Stimulated activated CD4-positive, alpha-beta T cell treated with anti-CD3 and anti-CD28 coated beads, TNF-alpha, amount 100 ng/mL, for 48 hours (primary cell): ENCODE measurements around the gene REXO1.
"Not testable (repeated sequence)": the region's sequence is repeated elsewhere in the genome, so short reads cannot be mapped to it uniquely, and the experiment has no call there.

ENCODE experiments used
- DNase-seq, 3 donors: peaks; one replicate each; pipeline ENCODE4 v3.0.0-alpha.2; 2020; ENCODE audit warnings: low read depth in 3 of 3

The REXO1 gene

DNA sequence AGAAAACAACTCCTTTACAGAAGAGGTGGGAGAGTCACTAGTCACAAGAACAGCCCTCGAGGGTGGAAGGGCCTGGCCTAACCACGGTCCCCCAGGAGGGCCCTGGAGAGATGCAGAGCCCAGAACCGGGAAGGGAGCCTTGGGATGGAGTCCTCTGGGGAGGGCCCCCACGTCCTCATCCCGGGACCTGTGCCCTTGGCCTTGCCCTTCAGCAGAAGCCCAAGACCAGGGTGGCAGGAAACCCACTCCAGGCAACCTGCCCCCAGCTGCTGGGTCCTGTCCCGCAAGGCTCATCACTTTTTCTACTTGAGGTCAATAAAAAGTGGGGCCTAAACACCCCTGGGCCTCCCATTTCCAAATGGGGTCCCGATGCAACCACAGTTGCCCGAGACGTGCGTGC is 33.9 kb downstream of the REXO1 start:
- no peak for DNase-seq

DNA sequence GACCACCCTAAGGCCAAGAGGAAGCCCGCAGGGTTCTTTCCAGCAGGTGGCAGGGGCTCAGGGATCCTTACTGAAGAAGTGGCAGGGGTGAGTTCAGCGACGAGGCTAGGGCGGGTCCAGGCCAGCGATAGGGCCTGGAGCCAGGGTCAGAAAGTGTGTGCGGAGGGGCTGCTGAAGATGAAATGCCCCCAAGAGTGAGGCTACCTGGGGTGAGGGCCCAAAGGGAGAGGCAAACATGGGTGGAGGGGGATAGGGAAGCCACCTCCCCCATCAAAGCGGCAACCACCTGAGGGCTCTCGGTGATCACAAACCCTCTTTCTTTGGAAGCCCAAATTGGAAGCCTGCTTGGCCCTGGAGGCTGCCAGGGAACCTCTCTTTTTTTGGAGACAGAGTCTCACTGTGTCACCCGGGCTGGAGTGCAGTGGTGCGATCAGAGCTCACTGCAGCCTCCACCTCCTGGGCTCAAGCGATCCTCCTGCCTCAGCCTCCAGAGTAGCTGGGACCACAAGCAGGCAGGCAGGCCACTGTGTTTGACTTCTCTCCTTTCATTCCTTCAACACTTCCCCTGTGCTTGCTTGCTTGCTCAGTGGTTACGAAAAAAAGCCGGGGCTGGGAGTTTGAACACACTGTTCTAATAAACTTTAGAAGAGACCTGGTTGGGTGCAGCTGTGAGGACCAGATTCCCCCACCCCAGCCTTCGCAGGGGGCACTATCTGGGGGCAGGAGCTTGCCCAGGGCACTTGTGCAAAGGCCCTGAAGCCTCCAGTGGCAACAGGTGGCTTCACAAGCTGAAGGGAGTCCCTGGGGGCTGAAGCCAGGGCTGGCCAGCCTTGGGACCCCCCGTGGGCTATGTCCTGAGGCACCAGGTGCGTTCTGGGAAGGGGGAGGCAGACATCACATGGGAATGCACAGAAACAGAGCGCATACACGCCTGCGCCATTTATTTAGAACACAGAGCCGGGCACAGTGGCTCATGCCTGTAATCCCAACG is 34.8 kb downstream of the REXO1 start:
- no peak for DNase-seq

DNA sequence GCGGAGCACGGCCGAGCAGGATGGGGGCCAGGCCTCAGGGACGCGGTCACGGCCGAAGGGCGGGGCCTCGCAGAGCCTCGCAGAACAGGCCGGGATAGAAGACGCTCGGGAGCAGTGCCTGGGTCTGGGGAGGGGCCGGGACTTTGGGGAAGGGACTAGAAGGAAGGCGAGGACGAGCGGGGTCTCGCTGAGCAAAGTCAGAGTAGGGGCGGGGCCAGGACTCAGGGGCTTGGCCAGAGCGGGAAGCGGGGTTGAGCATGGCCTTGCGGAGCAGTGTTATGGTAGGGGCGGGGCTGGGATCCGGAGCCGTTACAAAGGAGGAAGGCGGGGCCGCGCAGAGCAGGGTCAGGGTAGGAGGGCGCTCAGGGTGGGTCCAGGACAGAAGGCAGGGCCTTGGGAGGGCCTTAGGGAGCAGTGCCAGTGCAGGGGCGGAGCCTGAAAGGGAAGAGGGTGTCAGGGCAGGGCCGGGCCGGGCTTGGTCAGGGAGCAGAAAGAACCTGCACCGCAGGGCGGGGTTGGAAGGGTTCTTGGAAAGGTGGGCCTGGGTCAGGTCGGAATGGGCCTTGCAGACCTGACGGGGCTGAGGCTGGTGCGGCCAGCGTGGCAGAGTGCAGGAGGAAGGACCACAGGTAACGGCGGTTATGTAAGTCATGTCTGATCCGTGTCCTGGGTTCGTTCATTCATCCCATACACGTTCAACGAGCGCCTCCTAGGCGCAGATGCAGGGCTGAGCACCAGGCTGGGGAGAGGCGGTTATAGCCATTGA is 35.7 kb downstream of the REXO1 start:
- peak; percentile 74 to 86 (median 85) for DNase-seq

DNA sequence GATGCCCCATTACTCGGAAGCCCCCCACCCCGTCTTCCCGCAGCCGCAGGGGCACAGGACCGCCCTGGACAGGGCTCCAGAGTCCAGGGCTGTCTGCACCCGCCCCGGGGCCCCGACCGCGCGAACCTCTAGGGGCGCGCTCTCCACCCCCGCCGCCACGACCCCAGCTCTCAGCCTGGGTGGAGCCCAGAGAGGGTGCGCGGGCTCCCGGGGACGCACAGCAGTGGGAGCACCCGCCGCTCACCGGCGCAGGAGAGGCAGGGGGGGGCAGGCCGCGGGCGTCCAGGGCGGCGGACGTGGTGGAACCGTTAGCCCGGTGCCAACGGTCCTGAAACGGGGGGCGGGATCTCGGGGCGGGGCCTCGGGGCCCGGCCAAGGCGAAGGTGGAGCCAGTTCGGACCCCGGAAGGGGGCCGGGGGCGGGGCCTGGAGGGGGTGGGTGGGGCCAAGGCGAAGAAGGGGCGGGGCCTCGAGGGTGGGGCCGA is 36.3 kb downstream of the REXO1 start, which contains the start of gene ATP8B3:
Gene ATP8B3, minus strand, starts transcription at position 335 of the 484 bp plus-strand sequence. CDS start 540 bp downstream, outside the sequence.
- DNase-seq = peak; percentile 13 to 79 (median 56)

DNA sequence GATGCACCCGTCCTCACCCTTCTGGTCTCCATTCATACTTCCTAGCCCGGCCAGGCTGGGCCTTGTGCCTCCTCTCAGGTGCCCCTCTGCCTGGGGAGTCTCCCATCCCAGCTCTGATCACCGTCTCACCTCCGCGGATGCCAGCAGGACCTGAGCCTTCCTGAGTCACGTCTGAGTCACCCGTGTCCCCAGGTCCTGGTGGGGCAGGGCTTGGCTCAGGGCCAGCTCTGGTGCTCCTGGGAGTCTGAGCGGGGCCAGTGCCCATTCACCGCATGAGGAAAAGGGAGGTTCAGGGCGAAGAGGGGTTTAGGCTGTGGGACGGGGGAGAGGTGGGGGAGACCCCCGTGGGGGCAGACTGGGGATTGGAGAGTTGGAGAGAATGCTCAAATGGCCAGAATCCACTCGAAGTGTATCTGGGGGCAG is 36.8 kb downstream of the REXO1 start:
- DNase-seq = peak; percentile 18 to 59 (median 32)

DNA sequence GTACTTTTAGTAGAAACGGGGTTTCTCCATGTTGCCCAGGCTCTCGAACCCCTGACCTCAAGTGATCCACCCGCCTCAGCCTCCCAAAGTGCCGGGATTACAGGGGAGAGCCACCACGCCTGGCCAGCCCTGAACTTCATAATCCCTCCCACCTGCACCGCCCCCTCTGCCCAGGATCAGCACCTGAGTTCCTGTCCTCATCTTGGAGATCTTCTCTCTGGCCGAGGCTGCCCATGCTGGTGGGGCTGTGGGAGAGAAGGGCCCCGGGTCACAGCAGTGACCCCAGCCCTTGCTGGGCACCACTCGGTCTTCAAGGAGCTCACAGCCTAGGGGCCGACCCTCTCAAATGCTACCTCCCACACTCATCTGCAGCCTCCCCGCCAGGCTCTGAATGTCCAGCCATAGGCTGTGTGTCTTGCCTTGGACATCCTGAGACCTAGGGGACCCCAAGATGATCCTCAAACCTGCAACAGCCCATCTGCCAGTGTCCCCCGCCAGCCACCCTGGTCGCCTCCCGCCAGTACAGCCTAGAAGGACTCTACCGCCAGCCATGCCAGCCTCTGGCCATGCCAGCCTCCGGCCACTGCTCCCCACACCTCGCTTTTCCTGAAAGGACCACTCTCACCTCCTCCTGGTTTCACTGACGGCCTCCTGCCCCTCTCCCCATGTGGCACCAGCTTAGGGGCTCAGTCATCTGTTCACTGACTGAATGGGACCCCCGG is 37.7 kb downstream of the REXO1 start:
- no peak for DNase-seq

DNA sequence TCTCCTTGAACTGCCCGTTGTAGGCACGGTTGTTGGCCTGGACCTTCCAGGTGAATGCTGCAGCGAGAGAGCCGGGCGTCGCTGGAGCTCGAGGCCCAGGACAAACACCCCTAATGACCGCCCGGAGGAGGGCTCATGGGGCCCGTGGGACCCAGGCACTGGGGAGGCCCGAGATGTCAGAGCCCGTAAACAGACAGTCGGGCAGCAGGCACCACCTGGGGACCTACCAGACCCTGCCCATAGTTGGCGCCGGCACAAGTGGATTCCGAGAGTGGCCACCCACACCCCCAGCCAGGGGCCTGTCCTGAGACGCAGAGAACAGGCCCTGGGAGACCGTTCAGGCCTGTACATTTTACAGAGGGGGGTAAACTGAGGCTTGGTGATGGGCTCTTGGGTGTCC is 38.6 kb downstream of the REXO1 start:
- DNase-seq = no peak

DNA sequence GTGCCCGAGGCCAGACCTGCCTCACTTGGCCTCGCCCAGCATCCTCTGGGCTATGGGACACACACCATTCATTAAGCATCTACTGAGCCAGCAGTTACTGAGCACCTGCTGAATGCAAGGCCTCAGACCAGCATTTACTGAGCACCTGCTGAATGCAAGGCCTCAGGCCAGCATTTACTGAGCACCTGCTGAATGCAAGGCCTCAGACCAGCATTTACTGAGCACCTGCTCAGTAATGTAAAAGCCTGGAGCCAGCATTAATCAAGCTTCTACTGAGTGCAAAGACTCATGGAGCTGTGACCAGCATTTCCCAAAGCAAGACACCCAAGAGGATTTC is 39.9 kb downstream of the REXO1 start:
- no peak for DNase-seq

DNA sequence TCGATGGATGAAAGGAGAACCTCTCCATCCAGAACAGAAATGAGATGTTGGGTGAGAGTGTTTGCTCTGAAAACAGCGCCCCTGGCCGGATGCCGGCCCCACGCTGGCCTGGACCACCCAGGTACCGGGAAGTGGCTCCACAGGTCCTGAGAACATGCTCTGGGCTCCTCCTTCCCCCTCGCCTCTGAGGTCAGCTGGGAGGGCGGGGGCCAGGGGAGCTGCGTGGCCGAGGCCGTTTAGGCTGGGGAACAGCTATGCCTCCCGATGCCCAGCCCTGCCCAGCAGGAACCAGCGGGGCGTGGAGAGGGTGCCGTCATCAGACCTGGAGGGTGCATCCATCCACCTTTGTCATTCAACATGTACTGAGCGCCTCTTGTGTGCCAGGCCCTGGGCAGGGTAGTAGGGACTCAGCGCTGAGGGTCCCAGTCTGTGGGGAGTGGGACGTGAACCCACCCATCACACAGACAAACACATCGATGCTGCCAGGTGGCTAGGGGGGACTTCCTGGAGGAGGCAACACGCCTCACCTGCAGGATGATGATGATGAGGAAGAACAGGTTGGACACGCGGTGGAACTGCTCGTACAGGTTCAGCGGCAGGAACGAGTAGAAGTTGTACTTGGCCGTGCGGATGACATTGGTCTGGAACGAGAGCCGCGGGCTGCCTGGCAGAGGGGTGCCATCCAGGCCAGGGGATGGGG is 40.4 kb downstream of the REXO1 start:
- no peak for DNase-seq

DNA sequence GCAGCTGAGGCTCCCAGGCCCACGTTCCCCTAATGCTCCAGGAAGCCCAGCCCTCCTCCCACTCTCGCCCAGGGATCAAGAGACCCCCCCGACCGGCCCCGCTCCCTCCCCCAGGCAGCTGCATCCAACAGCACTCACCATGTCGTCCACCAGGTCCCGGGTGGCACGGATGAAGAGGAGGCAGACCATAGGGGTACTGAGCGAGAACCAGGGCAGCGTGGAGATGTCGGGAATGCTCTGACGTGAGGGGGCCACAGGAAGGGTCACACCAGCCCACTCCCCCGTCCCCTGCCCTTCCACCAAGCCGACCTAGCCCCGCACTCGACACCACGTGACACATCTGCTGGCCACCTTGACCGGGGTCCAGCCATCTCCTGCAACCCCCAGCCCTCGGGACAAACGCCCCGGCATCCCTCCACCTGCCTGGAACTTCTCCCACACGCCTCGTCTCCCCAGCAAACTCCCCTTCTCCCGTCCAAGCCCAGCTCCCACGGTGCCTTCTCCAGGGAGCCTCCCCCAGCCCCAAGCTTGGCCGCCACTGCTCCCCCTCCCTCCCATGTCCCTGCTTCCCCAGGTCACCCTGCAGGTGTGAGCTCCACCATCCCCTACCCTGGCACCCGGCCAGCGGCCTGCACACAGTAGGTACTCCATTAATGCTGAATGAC is 41.1 kb downstream of the REXO1 start:
- DNase-seq = no peak

DNA sequence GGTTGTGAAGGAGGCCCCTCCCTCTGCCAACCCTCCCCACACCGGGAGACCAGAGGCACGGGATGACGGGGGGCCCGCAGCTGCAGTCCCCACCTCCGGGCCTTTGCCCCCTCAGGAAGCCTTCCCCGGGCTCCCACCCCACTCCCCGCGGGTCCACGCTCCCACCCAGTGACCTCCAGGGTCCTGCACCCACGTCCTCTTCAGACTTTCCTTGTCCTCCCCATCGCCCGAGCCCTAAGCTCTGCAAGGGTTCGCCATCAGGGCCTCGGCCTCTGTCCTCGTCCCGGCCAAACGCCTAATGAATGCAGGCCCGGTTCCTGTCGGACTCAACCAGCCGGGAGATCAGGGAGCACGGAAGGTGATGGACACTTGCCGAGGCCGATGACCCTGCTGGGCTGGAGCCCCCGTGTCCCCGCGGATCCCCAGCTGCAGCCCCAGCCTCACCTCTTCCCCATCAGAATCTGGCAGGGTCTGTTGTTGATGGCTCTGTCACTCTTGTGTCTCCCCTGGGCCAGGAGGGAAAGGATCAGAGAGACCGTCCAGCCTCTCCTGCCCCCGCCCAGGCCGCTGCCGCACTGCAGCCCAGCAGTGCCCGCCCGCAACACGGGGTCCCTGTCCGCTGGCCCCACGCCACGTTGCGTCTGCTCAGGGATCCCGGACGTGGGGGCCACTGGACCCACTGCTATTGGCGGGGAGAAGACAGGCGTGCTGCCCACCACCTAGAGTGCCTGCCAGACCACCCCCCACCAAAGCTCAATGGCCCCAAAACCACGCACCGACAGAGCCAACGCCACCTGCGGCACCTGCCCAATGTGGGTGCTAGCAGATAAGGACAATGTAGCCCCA is 41.9 kb downstream of the REXO1 start:
- DNase-seq = no peak

DNA sequence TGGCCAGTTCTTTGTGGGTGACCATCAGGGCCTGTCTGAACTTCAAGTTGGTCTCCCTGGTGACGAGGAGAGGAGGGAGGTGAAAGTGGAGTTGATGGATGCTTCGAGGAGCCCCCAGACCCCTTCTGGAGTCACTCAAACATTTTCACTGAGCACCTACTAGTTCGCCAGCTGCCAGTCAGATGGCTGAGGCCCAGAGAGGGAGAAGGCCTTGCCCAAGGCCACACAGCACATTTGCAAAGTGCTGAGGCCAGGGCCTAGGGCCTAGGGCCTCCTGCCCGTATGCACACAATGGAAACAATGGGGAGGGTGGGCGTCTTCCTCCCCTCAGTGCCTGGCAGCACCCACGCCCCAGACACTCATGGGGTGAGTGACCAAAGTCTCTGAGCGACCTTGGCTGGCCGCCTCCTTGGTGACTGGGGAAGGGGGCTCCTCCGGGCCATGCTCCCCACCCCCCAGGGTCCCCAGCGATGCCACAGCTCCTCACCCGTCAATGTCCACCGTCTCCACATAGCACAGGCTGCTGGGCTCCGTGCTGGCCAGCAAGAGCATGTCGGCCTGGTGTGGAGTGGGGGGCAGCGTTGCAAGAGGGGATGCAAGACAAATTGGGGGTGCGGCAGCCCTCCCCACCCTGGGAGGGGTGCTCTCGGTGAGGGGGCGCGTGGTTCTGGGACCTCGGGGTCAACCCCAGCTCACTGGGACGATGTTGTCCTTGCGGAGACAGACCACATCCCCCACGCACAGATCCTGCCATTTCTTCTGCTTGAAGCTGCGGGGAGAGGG is 42.7 kb downstream of the REXO1 start:
- no peak for DNase-seq

DNA sequence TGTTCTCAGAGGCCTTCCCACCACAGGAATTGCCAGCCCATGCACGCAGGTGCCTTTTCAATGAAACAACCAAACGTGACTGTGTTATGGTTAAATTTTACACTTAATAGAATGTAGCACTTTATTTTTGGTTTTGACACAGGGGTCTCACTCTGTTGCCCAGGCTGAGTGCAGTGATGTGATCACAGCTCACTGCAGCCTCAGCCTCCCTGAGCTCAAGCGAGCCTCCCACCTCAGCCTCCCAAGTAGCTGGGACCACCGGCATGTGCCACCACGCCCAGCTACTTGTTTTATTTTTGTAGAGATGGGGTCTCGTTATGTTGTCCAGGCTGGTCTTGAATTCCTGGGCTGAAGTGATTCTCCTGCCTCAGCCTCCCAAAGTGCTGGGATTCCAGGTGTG is 43.4 kb downstream of the REXO1 start:
- no peak for DNase-seq

DNA sequence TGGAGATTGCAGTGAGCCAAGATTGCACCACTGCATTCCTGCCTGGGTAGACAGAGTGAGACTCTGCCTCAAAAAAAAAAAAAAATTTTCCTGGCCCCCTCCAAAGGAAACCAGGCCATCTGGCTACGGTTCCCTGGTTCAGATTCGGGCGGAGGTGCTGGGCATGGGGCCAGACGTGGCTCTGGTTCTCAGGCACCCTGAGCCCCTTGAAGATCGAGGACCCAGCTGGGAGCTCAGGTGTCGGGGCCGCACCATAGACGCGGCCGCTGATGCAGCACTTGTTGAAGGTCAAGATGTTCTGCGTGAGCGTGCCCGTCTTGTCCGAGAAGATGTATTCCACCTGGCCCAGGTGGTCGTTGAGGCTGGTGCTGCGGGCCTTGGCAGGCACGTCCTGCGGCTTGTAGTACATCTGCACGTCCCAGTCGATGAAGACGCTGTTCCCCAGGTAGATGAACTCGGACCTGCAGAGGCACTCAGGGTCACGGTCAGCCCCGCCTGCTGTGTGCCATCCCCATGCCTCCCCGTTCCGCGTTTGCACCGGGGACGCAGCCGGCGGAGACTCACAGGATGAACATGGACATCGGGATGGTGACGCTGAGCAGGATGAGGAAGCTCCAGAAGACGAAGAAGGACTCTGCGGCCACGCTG is 48.5 kb downstream of the REXO1 start:
- DNase-seq = no peak

DNA sequence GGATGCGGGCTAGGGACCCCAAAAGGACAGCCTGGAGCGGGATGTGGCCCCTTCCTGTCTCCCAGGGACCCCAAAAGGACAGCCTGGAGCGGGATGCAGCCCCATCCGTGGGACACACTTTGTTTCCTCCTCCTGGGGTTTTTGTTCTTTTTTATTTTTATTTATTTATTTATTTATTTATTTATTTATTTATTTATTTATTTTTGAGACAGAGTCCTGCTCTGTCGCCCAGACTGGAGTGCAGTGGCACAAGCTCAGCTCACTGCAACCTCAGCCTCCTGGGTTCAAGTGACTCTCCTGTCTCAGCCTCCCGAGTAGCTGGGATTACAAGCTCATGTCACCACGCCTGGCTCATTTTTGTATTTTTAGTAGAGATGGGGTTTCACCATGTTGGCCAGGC is 51.0 kb downstream of the REXO1 start:
- not testable (repeated sequence) for DNase-seq

DNA sequence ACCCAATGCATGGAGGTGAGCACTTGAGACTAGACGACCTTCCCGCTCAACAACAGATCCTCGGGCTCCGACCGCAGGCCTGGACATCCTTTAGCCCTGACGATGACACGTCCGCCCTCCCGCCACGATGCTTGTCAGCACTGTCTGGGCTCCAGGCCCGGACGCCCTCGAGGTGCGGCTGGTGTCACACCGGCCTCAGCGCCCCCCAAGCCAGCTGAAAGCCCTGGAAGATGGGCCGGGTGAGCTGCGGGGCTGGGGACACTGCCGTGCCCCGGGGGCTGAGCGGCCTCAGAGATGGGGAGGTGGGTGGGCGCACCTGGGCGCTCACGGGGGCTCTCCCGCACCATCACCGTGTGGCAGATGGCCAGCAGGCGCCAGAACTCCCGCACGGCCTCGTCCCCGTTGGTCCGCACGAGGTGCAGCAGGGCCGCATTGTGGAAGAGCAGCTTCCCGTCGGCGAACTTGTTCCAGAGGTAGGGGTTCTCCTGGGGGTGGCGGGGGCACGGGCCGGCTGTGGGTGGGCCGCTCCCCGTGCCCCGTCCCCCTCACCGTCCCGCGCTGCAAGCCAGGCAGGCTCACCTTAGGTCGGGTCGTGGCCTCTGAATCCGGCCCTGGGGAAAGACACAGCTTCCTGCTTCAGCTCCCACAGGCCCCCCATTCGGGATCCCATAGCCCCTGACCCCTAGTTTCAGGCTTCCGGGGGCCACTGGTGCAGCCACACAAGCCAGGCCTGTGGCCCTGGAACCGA is 51.7 kb downstream of the REXO1 start:
- DNase-seq = no peak

DNA sequence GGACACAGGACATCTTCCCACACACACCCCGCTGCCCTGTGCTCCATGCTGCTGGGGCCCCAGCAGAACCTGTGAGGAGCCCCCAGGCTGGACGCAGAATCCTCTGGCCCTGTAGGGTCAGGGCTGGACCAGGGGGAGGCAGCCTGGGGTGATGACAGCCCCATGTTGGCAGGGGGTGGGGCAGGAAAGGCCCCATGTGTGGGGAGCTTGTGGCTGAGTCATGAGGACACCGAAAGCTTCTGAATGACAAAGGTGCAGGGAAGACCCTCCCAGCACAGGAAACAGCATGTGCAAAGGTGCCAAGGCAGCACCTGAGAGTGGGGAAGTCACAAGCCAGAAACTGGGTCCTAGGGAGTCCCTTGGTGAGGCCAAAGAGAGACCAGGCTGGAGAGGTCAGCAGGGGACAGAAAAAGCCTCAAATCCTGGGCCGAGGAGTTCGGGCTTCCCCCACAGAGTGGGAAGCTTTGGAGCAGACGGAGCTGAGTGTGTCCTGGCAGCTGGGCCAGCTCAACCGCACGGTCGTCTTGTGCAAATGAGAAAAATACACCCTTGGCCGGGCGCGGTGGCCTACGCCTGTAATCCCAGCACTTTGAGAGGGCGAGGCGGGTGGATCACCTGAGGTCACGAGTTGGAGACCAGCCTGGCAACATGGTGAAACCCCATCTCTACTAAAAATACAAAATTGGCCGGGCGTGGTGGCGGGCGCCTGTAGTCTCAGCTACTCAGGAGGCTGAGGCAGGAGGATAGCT is 53.7 kb downstream of the REXO1 start:
- DNase-seq = no peak
